NT2/D1 (cell line): ENCODE measurements around the gene ZNF511.

ENCODE experiments used
- DNase-seq: peaks from one replicate; pipeline ENCODE4 v3.0.0-alpha.2; 2011; ENCODE audit warnings: low read depth, low spot score
- H3K27me3 ChIP-seq: 2 replicates; pipeline ENCODE4 v1.6.0; 2011; ENCODE audit warnings: mild to moderate bottlenecking; ENCODE audit not compliant: insufficient read length, insufficient read depth
- H3K36me3 ChIP-seq: 2 replicates; pipeline ENCODE4 v1.6.1; 2011; ENCODE audit warnings: mild to moderate bottlenecking, low read length, mixed read lengths; ENCODE audit not compliant: insufficient read depth, insufficient read length
- H3K4me1 ChIP-seq: 2 replicates; pipeline ENCODE4 v1.5.1; 2011; ENCODE audit not compliant: insufficient read depth, insufficient read length
- H3K4me3 ChIP-seq: 2 replicates; pipeline ENCODE4 v1.5.1; 2011; ENCODE audit warnings: low read depth; ENCODE audit not compliant: insufficient read length
- H3K9ac ChIP-seq: 2 replicates; pipeline ENCODE4 v1.6.0; 2011; ENCODE audit warnings: low read depth; ENCODE audit not compliant: insufficient read length
- H3K9me3 ChIP-seq: 2 replicates; pipeline ENCODE4 v1.5.1; 2011; ENCODE audit warnings: mild to moderate bottlenecking, low read length; ENCODE audit not compliant: insufficient read depth
- SUZ12 ChIP-seq: IDR thresholded peaks from 2 replicates; pipeline ENCODE4 v1.6.1; 2011; ENCODE audit not compliant: insufficient read length, insufficient read depth; ENCODE audit errors: extremely low read depth
- YY1 ChIP-seq: IDR thresholded peaks from 2 replicates; pipeline ENCODE4 v1.6.1; 2011; ENCODE audit not compliant: insufficient read length, insufficient read depth
- ZNF274 ChIP-seq: IDR thresholded peaks from 2 replicates; pipeline ENCODE4 v1.6.1; 2011; ENCODE audit warnings: mild to moderate bottlenecking, low read depth, low read length

ZNF511 gene

GRCh38 chr10:133324198-133324792 lies 15.6 kb downstream of the ZNF511 start:
- Histone ChIP-seq H3K9ac (peak overlapping the region; percentile 70), H3K4me3 (peak overlapping the region; percentile 28), H3K36me3 (no peaks in the 10 kb centered on the region), H3K9me3 (no peaks in the 10 kb centered on the region; the same call in 1 of the 2 replicates), H3K27me3 (peaks cover 50% of the 10 kb centered on the region), H3K4me1 (peaks cover 24% of the 10 kb centered on the region)
- DNase-seq = peak; percentile 38
- TF ChIP-seq SUZ12 = no peak
- no peak for TF ChIP-seq ZNF274
- no peak for TF ChIP-seq YY1

- Histone ChIP-seq H3K9ac (peak overlapping the region; percentile 59), H3K27me3 (peaks cover 47% of the 10 kb centered on the region), H3K36me3 (no peaks in the 10 kb centered on the region)
These were observed 16.1 kb downstream of the ZNF511 start for GRCh38 chr10:133324857-133325260.

GRCh38 chr10:133325440-133326222 lies 16.9 kb downstream of the ZNF511 start:
- H3K27me3 ChIP-seq = peaks cover 47% of the 10 kb centered on the region
- TF ChIP-seq SUZ12 (peak; percentile 24), YY1 (no peak)
- DNase-seq = no peak
- peak overlapping the region; percentile 67 for H3K9ac ChIP-seq
- peak overlapping the region; percentile 47 for H3K4me3 ChIP-seq
- peaks cover 24% of the 10 kb centered on the region for H3K4me1 ChIP-seq
- no peaks in the 10 kb centered on the region for H3K36me3 ChIP-seq
- H3K9me3 ChIP-seq = no peaks in the 10 kb centered on the region; the same call in 1 of the 2 replicates

More at GRCh38 chr10:133324857-133325260, 16.1 kb downstream of the ZNF511 start:
- H3K9me3 ChIP-seq = no peaks in the 10 kb centered on the region; the same call in 1 of the 2 replicates
- no peak for DNase-seq
- peaks cover 24% of the 10 kb centered on the region for H3K4me1 ChIP-seq
- peak overlapping the region; percentile 47 for H3K4me3 ChIP-seq
- TF ChIP-seq ZNF274 (no peak), SUZ12 (no peak), YY1 (no peak)

GRCh38 chr10:133326223-133326551 lies 17.5 kb downstream of the ZNF511 start:
- peaks cover 24% of the 10 kb centered on the region for H3K4me1 ChIP-seq
- H3K27me3 ChIP-seq = peaks cover 53% of the 10 kb centered on the region
- H3K36me3 ChIP-seq = no peaks in the 10 kb centered on the region
- peak overlapping the region; percentile 67 for H3K9ac ChIP-seq
- TF ChIP-seq YY1 = no peak
- TF ChIP-seq SUZ12 = no peak
- no peak for TF ChIP-seq ZNF274
- H3K4me3 ChIP-seq = peak overlapping the region; percentile 47
- no peaks in the 10 kb centered on the region; the same call in 1 of the 2 replicates for H3K9me3 ChIP-seq
- no peak for DNase-seq

- TF ChIP-seq YY1 = no peak
- H3K27me3 ChIP-seq = peaks cover 61% of the 10 kb centered on the region
- H3K9me3 ChIP-seq = peaks cover 6% of the 10 kb centered on the region; the same call in 1 of the 2 replicates
- no peak overlapping the region for H3K9ac ChIP-seq
- no peak for DNase-seq
- no peaks in the 10 kb centered on the region for H3K36me3 ChIP-seq
- no peak overlapping the region for H3K4me3 ChIP-seq
- peaks cover 24% of the 10 kb centered on the region for H3K4me1 ChIP-seq
These were observed 18.3 kb downstream of the ZNF511 start for GRCh38 chr10:133326745-133327650.

- H3K9ac ChIP-seq = no peak overlapping the region
- H3K4me3 ChIP-seq = no peak overlapping the region
- no peaks in the 10 kb centered on the region for H3K36me3 ChIP-seq
- peaks cover 14% of the 10 kb centered on the region; the same call in 1 of the 2 replicates for H3K9me3 ChIP-seq
- peaks cover 69% of the 10 kb centered on the region for H3K27me3 ChIP-seq
- H3K4me1 ChIP-seq = peaks cover 24% of the 10 kb centered on the region
- no peak for TF ChIP-seq SUZ12
- no peak for TF ChIP-seq ZNF274
- no peak for TF ChIP-seq YY1
- no peak for DNase-seq
These were observed 19.1 kb downstream of the ZNF511 start for GRCh38 chr10:133327651-133328357.
